Measurements from ENCODE around the gene TAF4B.
"Not testable (repeated sequence)": the region's sequence is repeated elsewhere in the genome, so short reads cannot be mapped to it uniquely, and the experiment has no call there.

The TAF4B gene

DNA sequence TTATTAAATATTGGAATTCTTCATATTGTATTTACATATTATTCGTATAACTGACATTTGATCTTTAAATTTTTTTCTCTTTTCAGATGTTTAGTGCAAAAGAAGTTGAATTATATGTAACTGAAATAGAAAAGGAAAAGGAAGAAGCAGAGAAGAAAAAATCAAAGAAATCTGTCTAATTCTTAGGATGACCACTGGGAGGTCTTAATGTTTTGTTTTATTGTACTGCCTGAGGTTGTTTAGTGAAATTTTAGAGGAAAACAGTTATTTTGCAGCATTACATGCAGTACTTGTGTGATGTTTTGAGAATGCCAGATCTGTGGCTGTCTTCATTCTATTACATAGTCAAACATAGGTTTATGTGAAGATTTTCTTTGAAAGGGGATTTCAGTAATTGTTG lies 34.0 kb upstream of the TAF4B start:
- Histone ChIP-seq H3K27ac (ENCODE audit: extremely low read depth, low read depth, low read length) (no peak overlapping the region), H3K4me3 (ENCODE audit: low read depth, low read length) (no peak overlapping the region), H3K9me3 (ENCODE audit: control insufficient read depth, insufficient read depth, low read depth, low read length) (no peaks in the 10 kb centered on the region), H3K4me1 (ENCODE audit: control insufficient read depth, insufficient read depth, low read length) (no peaks in the 10 kb centered on the region), H3K36me3 (ENCODE audit: control insufficient read depth in 2 of 2, insufficient read depth in 1 of 2, low read length in 2 of 2) (no peaks in the 10 kb centered on the region)
- ChIA-PET CTCF (interaction anchor here (1.0 kb wide), 1 partner anchor 19 kb away, joined by 4 read pairs; no protein-coding TSS in a partner anchor), POLR2A (no interaction called here)
- TF ChIP-seq IKZF3 (tag by site-specific recombination; IDR thresholded peaks at IDR 0.05) (no peak), ZNF112 (tag by site-specific recombination; IDR thresholded peaks at IDR 0.05) (no peak), ZNF239 (tag by site-specific recombination; IDR thresholded peaks at IDR 0.05) (no peak), MEIS1 (CRISPR knock-in tag; IDR thresholded peaks at IDR 0.05; ENCODE audit: borderline replicate concordance) (no peak), ZNF521 (tag by site-specific recombination; IDR thresholded peaks at IDR 0.05) (no peak), ZNF394 (tag by site-specific recombination; IDR thresholded peaks at IDR 0.05; ENCODE audit: borderline replicate concordance) (no peak), SETDB1 (IDR thresholded peaks at IDR 0.05; ENCODE audit: insufficient read length, low read length) (no peak), ZNF391 (tag by site-specific recombination; IDR thresholded peaks at IDR 0.05; ENCODE audit: borderline replicate concordance, low read depth) (no peak), ZNF324 (tag by site-specific recombination; IDR thresholded peaks at IDR 0.05) (no peak), ZNF776 (tag by site-specific recombination; IDR thresholded peaks at IDR 0.05; ENCODE audit: borderline replicate concordance) (no peak), ZNF175 (tag by site-specific recombination; IDR thresholded peaks at IDR 0.05) (no peak), ZNF548 (tag by site-specific recombination; IDR thresholded peaks at IDR 0.05) (no peak), ZNF426 (tag by site-specific recombination; IDR thresholded peaks at IDR 0.05) (no peak), ZNF670 (tag by site-specific recombination; IDR thresholded peaks at IDR 0.05; ENCODE audit: low read depth) (no peak)
- TF ChIP-seq, protein P1, sequence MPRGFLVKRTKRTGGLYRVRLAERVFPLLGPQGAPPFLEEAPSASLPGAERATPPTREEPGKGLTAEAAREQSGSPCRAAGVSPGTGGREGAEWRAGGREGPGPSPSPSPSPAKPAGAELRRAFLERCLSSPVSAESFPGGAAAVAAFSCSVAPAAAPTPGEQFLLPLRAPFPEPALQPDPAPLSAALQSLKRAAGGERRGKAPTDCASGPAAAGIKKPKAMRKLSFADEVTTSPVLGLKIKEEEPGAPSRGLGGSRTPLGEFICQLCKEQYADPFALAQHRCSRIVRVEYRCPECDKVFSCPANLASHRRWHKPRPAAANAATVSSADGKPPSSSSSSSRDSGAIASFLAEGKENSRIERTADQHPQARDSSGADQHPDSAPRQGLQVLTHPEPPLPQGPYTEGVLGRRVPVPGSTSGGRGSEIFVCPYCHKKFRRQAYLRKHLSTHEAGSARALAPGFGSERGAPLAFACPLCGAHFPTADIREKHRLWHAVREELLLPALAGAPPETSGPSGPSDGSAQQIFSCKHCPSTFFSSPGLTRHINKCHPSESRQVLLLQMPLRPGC (tag by site-specific recombination; IDR thresholded peaks at IDR 0.05), result no peak

DNA sequence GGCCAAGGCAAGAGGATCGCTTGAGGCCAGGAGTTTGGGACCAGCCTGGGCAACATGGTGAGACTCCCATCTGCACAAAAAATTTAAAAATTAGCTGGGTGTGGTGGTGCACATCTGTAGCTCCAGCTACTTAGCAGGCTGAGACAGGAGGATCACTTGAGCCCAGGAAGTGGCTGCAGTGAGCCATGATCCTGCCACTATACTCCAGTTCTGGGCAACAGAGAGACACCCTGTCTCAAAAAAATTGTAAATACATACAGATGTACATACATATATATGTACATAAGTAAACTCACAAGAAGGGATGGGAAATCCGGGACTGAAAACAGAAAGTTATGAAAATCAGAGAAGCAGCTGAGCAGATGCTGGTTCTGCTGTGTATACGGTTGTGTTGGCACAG lies 29.6 kb upstream of the TAF4B start:
- TF ChIP-seq KLF1 (tag by site-specific recombination; IDR thresholded peaks at IDR 0.05) (no peak), ZNF830 (tag by site-specific recombination; IDR thresholded peaks at IDR 0.05; ENCODE audit: low read depth) (no peak), ZNF629 (tag by site-specific recombination; IDR thresholded peaks at IDR 0.05) (no peak), ZNF558 (tag by site-specific recombination; IDR thresholded peaks at IDR 0.05) (no peak)
- TF ChIP-seq, protein P2, sequence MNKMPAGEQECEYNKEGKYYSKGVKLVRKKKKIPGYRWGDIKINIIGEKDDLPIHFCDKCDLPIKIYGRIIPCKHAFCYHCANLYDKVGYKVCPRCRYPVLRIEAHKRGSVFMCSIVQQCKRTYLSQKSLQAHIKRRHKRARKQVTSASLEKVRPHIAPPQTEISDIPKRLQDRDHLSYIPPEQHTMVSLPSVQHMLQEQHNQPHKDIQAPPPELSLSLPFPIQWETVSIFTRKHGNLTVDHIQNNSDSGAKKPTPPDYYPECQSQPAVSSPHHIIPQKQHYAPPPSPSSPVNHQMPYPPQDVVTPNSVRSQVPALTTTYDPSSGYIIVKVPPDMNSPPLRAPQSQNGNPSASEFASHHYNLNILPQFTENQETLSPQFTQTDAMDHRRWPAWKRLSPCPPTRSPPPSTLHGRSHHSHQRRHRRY (tag by site-specific recombination; IDR thresholded peaks at IDR 0.05), result no peak
- TF ChIP-seq, protein P3, sequence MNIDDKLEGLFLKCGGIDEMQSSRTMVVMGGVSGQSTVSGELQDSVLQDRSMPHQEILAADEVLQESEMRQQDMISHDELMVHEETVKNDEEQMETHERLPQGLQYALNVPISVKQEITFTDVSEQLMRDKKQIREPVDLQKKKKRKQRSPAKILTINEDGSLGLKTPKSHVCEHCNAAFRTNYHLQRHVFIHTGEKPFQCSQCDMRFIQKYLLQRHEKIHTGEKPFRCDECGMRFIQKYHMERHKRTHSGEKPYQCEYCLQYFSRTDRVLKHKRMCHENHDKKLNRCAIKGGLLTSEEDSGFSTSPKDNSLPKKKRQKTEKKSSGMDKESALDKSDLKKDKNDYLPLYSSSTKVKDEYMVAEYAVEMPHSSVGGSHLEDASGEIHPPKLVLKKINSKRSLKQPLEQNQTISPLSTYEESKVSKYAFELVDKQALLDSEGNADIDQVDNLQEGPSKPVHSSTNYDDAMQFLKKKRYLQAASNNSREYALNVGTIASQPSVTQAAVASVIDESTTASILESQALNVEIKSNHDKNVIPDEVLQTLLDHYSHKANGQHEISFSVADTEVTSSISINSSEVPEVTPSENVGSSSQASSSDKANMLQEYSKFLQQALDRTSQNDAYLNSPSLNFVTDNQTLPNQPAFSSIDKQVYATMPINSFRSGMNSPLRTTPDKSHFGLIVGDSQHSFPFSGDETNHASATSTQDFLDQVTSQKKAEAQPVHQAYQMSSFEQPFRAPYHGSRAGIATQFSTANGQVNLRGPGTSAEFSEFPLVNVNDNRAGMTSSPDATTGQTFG (tag by site-specific recombination; IDR thresholded peaks at IDR 0.05; ENCODE audit: borderline replicate concordance), result no peak
- Histone ChIP-seq H3K9me3 (ENCODE audit: control insufficient read depth, insufficient read depth, low read depth, low read length) (no peaks in the 10 kb centered on the region), H3K4me1 (ENCODE audit: control insufficient read depth, insufficient read depth, low read length) (no peaks in the 10 kb centered on the region), H3K27ac (ENCODE audit: extremely low read depth, low read depth, low read length) (no peak overlapping the region), H3K36me3 (ENCODE audit: control insufficient read depth in 2 of 2, insufficient read depth in 1 of 2, low read length in 2 of 2) (no peaks in the 10 kb centered on the region), H3K4me3 (ENCODE audit: low read depth, low read length) (no peak overlapping the region)
- ChIA-PET POLR2A (no interaction called here), CTCF (no interaction called here)

DNA sequence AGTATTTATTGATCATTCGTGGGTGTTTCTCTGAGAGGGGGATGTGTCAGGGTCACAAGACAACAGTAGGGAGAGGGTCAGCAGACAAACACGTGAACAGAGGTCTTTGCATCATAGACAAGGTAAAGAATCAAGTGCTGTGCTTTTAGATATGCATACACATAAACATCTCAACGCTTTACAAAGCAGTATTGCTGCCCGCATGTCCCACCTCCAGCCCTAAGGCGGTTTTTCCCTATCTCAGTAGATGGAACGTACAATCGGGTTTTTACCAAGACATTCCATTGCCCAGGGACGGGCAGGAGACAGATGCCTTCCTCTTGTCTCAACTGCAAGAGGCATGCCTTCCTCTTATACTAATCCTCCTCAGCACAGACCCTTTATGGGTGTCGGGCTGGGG lies 24.2 kb upstream of the TAF4B start:
- H3K4me3 ChIP-seq (ENCODE audit: low read depth, low read length); H3K27ac ChIP-seq (ENCODE audit: extremely low read depth, low read depth, low read length); CTCF ChIA-PET; POLR2A ChIA-PET; H3K9me3 ChIP-seq (ENCODE audit: control insufficient read depth, insufficient read depth, low read depth, low read length); H3K36me3 ChIP-seq (ENCODE audit: control insufficient read depth in 2 of 2, insufficient read depth in 1 of 2, low read length in 2 of 2); H3K4me1 ChIP-seq (ENCODE audit: control insufficient read depth, insufficient read depth, low read length): not testable (repeated sequence)

All from HEK293 (cell line).